NCI-H1105 (cell line): ENCODE data around the gene TMEM269.
"Not testable (repeated sequence)": the region's sequence is repeated elsewhere in the genome, so short reads cannot be mapped to it uniquely, and the experiment has no call there.

Source experiments
- DNase-seq: peaks from one replicate; lab custom pipeline; 2025; lab: John Stamatoyannopoulos, UW

TMEM269 gene

DNA sequence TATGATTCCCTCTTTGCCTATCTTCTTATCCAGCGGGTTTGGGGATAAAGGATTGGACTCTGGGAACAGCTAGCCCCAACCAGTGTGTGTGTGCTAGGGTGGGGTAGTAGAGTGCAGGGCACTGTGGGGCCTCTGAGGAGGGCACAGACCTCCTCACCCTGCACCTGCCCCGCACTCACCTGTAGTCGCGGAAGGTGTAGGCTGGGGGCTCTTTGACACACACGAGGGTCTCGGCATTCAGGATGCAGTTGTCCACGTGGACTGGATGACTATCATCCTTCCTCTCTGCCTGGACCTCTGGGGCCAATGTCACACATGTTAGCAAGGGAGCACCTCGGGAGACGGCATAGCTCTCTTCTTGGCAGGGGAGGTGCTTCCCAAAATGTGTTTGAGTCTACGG, 36.8 kb upstream of the TMEM269 start:
- DNase-seq = no peak

DNA sequence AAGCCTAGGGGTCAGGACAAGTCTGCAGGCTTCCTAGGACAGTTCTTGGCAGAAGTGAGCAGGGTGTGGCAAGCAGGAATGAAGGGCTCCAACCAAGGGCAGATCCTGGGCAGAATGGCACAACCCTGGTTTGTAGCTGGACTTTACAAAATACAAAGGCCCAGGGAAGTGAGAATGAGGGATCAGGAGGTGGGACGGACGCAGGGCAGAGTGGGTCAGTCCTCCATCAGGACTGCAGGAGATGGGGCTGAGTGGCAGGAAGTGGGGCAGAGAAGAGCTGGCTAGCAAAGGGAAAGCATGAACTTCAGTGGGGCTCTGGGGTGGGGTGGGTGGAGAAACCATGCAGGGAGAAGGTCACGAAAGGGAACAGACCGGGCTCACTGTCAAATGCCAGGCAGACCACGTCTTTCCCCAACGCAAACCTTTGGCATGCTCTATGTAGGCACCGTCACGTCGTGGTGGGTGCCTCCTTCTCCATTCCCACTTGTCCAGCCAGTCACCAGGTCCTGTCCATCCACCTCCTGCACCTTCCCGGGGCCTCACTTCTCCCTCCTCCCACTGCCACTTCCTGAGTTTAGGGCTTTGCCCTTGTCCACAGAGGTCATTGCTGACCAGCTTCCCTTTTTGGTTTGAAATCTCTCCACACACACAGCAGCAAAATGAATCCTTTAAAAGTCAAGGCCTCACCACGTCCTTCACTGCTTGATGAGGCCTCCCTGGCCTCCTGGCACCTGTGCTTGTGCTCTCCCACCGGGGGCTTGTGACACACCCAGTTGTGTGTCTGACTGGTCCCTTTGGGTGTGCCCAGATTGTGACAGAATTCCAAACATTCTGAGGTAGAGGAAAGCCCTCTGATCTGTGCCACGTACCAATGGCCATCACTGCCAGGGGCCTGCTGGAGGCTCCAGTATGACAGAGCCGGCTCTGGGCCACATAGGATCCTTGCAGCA, 36.1 kb upstream of the TMEM269 start:
- DNase-seq = no peak

GRCh38 chr1:42750041-42750440, 34.8 kb upstream of the TMEM269 start:
- DNase-seq = no peak

DNA sequence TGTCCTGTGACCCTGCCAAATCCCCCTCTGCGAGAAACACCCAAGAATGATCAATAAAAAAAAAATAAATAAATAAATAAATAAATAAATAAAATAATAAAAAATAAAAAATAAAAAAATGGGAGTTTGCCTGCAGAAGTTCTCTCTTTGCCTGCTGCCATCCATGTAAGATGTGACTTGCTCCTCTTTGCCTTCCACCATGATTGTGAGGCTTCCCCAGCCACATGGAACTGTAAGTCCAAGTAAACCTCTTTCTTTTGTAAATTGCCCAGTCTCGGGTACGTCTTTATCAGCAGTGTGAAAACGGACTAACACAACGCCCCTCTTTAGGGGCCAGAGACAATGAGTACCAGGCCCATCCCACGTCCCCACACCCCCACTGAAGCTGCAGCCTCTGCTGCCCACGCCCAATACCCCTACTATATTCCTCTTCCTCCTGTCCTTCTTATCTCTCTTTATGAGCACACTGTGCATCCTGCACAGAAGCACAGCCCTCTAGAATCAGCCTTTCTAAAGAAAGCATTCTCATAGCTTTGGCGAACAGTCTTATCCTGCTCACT, 33.2 kb upstream of the TMEM269 start:
- not testable (repeated sequence) for DNase-seq

DNA sequence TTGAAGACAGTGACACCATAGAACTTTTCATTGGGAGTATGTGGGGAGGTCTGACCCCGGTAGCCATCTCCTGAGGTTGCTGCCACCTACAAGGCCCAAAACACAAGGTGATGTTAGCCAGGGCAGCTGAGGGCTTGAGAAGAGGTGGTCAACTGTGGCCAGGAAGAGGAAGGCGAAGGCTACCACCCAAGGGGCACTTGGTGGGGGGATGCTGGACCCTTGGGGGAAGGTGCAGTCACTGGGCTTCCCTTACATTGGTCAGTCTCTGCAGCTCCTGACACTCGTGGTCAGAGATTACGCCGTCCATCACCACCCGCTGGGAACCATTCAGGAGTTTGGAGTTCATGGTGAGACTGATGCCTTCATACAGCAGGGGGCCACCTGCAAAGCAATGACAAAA, 32.5 kb upstream of the TMEM269 start:
- DNase-seq = no peak

DNA sequence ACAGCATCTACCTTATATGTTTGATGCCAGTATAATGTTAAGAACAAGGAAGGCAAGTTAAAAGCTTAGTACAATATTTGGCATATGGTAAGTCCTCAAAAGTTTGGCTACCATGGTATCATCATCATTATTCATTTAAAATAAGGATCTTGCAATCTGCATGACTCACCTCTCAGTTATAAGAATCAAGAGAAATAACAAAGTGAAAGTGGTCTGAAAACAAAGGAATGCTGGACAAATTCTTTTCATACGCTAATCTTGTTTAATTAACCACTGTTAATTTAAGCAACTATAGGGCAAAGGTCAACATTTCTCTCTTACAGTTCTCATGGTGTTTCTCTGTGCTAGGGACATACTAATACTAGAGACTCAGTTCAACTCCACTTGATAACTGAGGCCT, 31.7 kb upstream of the TMEM269 start:
- DNase-seq = no peak

DNA sequence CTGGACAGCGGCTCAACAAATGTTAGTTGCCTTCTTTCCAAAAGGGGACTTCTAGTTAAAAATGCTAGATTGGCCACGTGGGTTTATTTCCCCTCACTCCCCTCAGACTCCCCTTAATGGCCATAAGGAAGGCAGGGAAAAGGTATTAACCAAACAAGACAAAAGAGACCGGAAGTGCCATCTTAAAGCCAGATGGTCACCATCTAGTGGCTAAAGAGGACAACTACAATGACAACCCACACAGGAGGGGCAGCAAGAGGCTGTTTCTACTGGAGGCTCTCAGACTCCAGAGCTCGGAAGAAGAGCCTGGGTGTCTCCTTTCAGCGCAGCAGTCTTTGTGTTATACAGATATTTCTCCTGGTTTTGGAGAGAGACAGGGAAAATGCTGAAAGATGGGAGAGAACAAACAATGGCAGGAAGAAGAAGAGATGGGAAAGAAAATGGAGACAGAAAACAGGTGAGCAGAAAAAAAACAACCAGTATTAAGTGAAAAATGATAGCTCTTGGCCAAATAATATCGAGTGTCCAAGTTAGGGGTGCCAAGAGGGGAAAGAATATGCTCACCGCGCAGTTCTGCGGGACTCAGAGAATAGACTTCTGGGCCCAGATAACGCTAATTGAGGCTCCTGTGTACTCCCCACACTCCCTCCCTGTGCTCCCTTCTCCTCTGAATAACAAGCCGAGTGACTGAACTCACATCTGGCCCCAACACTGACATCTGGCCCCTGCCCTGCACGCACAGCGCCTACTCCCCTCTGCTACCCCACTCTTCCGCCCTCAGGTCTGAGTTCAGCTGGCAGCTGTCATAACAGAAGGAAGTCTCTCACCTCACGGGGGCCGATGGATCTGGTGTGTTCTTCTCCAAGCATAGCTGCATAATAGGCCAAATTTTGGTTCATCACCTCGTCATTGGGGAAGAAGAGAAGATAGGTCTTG, 27.6 kb upstream of the TMEM269 start:
- peak; percentile 56 for DNase-seq

- no peak for DNase-seq
Observed at GRCh38 chr1:42757892-42758275, 26.9 kb upstream of the TMEM269 start.

GRCh38 chr1:42758641-42759040, 26.1 kb upstream of the TMEM269 start:
- no peak for DNase-seq

DNA sequence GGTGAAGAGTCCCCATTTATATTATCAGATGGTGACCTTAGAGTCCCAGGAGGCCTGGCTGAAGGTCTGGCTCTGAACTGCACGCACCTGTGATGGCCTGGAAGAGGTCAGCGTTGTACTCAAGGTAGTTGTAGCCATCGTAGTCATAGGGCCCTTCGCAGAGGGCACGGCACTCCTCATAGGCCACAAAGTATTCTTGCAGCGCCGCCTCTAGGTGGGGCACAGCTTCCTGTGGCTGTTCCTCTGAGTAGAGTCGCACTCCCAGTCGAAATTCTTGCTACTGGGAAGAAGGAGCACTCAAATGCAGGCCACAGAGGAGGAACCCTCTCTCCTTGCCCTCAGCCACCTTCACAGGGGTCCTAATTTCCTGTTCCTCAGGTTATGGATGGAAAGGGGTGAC, 25.7 kb upstream of the TMEM269 start:
- DNase-seq = no peak

DNA sequence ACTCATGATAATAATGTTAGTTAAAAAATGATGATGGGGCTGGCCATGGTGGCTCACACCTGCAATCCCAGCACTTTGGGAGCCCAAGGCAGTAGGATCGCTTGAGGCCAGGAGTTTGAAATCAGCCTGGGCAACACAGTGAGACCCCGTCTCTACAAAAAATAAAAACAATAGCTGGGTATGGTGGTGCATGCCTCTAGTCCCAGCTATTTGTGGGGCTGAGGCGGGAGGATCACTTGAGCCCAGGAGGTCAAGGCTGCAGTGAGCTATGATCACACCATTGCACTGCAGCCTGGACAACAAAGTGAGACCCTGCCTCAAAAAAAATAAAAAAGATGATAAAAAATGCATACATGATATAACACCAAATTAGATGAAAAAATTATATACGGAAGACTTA, 23.2 kb upstream of the TMEM269 start:
- DNase-seq = no peak

- no peak for DNase-seq
Observed at GRCh38 chr1:42762269-42762668, 22.5 kb upstream of the TMEM269 start.

DNA sequence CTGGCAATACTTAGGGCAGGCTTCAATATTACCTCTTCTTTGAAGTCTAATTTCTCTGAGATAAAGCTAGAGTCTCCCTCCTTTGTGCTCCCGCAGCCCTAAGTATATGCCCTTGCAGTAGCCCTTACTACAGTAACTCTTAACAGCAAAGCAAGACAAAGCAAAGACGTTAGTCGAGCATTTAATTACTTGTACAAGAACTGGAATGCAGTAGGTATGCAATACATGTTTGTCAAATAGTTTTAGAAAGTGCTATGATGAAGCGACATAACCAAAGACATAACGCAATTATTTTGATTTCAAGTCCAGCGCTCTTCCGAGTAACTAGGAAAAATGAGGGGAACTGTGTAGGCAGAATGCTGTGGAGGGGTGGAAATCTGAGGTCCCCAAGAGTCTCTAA, 19.5 kb upstream of the TMEM269 start:
- DNase-seq = no peak

DNA sequence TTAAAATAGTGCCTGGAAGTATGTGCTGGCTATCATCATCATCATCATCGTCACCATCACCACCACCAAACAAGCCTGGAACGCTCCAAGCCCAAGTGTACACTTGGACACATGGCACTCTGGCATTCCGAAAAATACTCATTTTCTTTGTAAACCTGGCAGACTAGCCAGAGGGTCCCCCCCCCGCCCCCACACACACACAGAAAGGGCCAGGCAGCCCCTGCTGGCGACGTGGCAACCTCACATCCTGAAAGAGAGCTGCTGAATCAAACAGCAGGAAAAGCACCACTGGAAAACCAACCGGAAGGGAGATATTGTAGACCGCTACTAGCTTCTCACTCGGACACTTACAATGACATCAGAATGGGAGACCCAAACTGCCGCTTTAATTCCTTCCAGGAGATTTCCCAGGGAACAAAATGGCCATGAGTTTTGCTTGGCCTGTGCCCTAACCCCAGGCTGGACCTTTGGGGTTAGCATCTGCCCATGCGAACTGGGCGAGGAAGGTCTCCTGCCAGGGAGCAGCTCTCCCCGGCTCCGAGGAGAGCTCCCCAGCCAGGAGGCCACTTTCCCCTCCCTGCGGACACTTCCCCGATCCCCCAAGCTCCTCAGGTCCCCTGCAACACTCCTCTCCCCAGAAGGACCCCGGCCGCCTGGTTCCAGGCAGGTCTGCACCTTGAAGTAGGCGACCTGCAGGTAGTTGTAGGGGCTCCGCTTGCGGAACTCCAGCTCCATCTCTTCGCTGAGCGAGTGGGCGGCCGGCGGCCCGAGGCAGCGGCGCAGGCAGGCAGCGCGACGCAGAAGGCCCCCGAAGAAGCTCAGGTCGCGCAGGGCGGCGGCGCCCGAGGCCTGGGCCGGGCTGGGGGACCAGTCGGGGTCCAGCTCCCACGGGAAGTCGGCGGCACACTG, 18.7 kb upstream of the TMEM269 start:
- DNase-seq = peak; percentile 40

DNA sequence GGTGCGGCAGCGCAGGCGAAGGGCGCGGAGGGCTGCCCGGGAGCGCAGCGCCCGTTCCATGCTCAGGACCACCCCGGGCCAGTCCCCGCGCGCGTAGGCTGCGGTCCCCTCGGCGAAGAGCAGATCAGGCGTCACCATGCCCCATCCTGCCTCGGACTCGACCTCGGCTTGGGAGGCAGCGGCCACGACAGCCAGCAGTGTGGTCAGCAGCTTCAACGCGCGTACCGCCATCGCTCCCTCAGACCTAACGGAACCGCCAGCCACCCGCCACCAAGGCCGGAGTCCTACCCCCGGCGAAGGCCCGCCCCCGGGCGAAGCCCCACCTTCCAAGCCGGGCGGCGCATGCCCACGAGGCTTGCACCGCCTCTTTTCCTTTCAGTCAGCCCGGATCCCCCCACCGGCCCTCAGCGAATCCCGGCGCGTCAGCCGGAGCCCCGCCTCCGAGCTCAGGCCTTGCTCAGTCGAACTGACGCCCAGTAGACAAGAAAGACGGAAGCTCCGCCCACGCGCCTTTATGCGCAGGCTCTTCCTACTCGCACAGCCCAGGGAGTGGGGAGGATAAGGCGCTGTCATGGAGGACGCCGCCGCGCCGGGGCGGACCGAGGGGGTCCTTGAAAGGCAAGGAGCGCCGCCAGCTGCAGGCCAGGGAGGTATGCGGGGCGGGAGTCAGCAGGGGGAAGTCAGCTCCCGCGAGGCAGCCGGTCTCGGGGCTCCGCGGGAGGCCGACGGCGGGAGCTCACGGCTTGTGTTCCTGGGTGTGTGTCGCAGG, 17.9 kb upstream of the TMEM269 start, which contains the start of the genes C1orf50 and P3H1:
TSS of gene C1orf50 (plus strand) at position 509 of the 769 bp plus-strand sequence. CDS start at position 572, 63 bp downstream.
TSS of gene P3H1 (minus strand) at position 288 of the 769 bp plus-strand sequence. CDS start at position 231, 57 bp downstream.
- DNase-seq = peak; percentile 100

GRCh38 chr1:42767510-42768000, 17.2 kb upstream of the TMEM269 start:
- DNase-seq = peak; percentile 43

- no peak for DNase-seq
Observed at GRCh38 chr1:42768172-42768571, 16.6 kb upstream of the TMEM269 start.

- DNase-seq = no peak
Observed at GRCh38 chr1:42769811-42770210, 15.0 kb upstream of the TMEM269 start.

DNA sequence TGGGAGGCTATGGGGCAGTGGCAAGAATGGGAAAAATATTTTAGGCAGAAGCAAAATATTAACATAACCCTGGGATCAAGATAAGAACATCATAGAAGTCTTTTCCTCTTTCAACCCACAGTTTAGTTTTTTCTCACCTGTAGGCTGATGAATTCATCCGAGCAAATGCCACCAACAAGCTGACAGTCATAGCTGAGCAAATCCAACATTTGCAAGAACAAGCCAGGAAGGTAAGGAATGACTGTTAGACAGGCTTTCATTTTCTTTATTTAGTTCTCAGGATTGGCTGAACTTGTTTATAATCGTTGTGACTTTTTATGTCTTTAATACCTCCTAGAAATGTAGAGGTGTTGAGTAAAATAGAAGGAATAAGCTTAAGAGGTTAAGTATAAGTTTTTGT, 11.4 kb upstream of the TMEM269 start:
- DNase-seq = no peak

GRCh38 chr1:42774928-42775526, 9.8 kb upstream of the TMEM269 start:
- no peak for DNase-seq
